OCI-LY3 (cell line): Measurements from ENCODE around the gene PAX5.

Experiments
- CTCF ChIP-seq: fragments of 200-600, 300-600 bp; sonication (generic); IDR thresholded peaks from 2 replicates; pipeline ENCODE4 v1.5.1; 2014; ENCODE audit warnings: antibody characterized with exemption, low read length, low read depth
- EZH2phosphoT487 ChIP-seq: fragments of 200-600 bp; shearing (Covaris generic); IDR thresholded peaks from 2 replicates; pipeline ENCODE4 v1.6.1; 2018; ENCODE audit warnings: antibody characterized with exemption, mixed run types, low read depth

- TF ChIP-seq CTCF (no peak), EZH2phosphoT487 (no peak)
Measured at GRCh38 chr9:36825179-36825578, 208.9 kb downstream of the PAX5 start.
